ENCODE data around the gene ZBTB44. TPM values are rescaled to one million over a fixed set of nuclear protein-coding genes. Genes with fewer than 3 reads are reported as not detected.

The ZBTB44 gene
- total RNA-seq, 1 experiment from 2014 or later = 32.5 TPM

DNA sequence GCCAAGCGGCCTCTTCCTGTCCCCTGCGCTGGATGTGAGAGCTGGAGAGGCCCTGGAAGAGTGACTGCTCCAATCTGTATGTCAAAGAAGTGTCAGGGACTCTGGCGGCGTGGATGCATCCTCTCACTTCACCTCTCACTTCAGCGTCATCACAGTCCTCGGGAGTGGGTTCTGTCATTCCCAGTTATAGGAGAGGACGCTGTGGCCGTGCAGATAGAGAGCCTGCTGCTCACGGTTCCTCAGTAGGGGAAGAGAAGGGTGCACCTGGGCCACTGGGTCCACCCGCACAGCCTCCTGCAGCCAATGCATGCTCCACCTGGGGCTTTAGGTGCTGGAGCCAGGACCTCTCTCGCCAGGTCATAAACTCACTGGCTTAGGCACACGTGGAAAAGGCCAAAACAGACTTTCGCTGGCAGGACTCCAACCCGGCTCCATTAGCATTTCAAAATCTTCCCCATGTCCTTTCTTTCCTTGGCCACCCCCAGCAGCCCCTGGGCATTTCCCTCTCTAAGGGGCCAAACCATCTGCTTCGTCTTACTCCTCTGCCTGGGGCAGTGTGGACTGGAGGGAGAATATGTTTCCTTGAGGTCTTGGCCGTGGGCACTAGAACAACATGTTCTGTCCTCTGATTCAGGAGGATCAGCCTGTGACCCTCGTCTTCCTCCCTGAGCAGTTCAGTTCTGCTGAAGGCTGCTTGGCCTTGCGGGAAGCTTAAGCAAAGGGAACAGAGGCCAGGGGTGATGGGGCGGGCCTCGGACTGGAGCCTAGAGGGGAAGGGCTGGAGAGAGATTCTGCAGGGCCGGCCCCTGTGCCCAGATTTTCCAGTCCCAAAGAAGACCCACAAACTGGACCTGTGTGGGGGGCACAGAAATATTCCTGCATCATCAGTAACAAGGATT, 97.3 kb downstream of the ZBTB44 start:
- no peak for ATAC-seq
- no peak for DNase-seq (ENCODE audit: low read depth, low spot score)

More for the DNA sequence above, 97.3 kb downstream of the ZBTB44 start:
- Histone ChIP-seq H3K27ac (ENCODE audit: low read depth, low read length) (no peak overlapping the region), H3K27me3 (ENCODE audit: insufficient read depth, low read length) (no peaks in the 10 kb centered on the region), H3K36me3 (ENCODE audit: control insufficient read depth in 1 of 2, insufficient read depth in 2 of 2, low read length in 2 of 2) (no peaks in the 10 kb centered on the region), H3K79me2 (ENCODE audit: insufficient read depth, low read length) (no peaks in the 10 kb centered on the region), H3K9me2 (ENCODE audit: insufficient read depth) (no peaks in the 10 kb centered on the region), H3K9me3 (ENCODE audit: control insufficient read depth in 1 of 2, insufficient read depth in 1 of 2, low read depth in 1 of 2, low read length in 2 of 2) (no peaks in the 10 kb centered on the region), H3K9ac (ENCODE audit: low read length) (no peak overlapping the region), H3K4me3 (replicated peaks in 1 of 2; ENCODE audit: low read depth in 1 of 2, low read length in 2 of 2) (no peak overlapping the region), H3K4me1 (ENCODE audit: control insufficient read depth in 1 of 2, insufficient read depth in 2 of 2, low read length in 2 of 2) (peaks cover 0 to 6% of the 10 kb centered on the region in 2 experiments; a peak in 1 of 4 replicates), H4K20me1 (ENCODE audit: insufficient read depth) (no peaks in the 10 kb centered on the region; the same call in 1 of the 2 replicates), H2AFZ (ENCODE audit: low read depth, low read length, poor library complexity, severe bottlenecking) (no peak overlapping the region), H3K4me2 (ENCODE audit: low read length) (no peak overlapping the region)
- intact Hi-C loops (cut with micrococcal nuclease) = loop anchor here (10.0 kb wide), 1 partner anchor 677 kb away; no protein-coding TSS in a partner anchor
- no TSS peak for BruUV-seq (replicated peaks)
- ChIA-PET RAD21 (ENCODE audit: low non-redundant PET in 1 of 2, low total read pairs in 2 of 2, uncharacterized antibody in 2 of 2, unreplicated experiment in 2 of 2) (no interaction called here), CTCF (no interaction called here), POLR2A (no interaction called here)
- TF ChIP-seq EGR1 (IDR thresholded peaks at IDR 0.05; ENCODE audit: low read depth) (no peak), JUND (IDR thresholded peaks at IDR 0.05) (no peak), SRF (IDR thresholded peaks at IDR 0.05; ENCODE audit: low read depth) (no peak), TCF7L2 (IDR thresholded peaks at IDR 0.05; ENCODE audit: borderline replicate concordance, extremely low read depth, insufficient read depth, insufficient read length) (no peak), SP1 (IDR thresholded peaks at IDR 0.05; ENCODE audit: low read depth) (no peak), POLR2A (IDR thresholded peaks at IDR 0.05; ENCODE audit: borderline replicate concordance, extremely low read depth, insufficient read depth, insufficient read length) (no peak), CEBPB (IDR thresholded peaks at IDR 0.05; ENCODE audit: low read depth) (no peak), ZFX (IDR thresholded peaks at IDR 0.05) (no peak), POLR2AphosphoS5 (IDR thresholded peaks at IDR 0.05; ENCODE audit: low read depth, low read length) (no peak), ELF1 (IDR thresholded peaks at IDR 0.05; ENCODE audit: borderline replicate concordance, low read depth) (no peak)
- TF ChIP-seq, protein P1, sequence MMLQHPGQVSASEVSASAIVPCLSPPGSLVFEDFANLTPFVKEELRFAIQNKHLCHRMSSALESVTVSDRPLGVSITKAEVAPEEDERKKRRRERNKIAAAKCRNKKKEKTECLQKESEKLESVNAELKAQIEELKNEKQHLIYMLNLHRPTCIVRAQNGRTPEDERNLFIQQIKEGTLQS (IDR thresholded peaks at IDR 0.05) = no peak
- TF ChIP-seq, protein P2, sequence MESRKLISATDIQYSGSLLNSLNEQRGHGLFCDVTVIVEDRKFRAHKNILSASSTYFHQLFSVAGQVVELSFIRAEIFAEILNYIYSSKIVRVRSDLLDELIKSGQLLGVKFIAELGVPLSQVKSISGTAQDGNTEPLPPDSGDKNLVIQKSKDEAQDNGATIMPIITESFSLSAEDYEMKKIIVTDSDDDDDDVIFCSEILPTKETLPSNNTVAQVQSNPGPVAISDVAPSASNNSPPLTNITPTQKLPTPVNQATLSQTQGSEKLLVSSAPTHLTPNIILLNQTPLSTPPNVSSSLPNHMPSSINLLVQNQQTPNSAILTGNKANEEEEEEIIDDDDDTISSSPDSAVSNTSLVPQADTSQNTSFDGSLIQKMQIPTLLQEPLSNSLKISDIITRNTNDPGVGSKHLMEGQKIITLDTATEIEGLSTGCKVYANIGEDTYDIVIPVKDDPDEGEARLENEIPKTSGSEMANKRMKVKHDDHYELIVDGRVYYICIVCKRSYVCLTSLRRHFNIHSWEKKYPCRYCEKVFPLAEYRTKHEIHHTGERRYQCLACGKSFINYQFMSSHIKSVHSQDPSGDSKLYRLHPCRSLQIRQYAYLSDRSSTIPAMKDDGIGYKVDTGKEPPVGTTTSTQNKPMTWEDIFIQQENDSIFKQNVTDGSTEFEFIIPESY (IDR thresholded peaks at IDR 0.05; ENCODE audit: extremely low read depth, insufficient replicate concordance, low read length) = no peak
- TF ChIP-seq, protein P3, sequence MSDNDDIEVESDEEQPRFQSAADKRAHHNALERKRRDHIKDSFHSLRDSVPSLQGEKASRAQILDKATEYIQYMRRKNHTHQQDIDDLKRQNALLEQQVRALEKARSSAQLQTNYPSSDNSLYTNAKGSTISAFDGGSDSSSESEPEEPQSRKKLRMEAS (IDR thresholded peaks at IDR 0.05) = no peak
- TF ChIP-seq, protein P4, sequence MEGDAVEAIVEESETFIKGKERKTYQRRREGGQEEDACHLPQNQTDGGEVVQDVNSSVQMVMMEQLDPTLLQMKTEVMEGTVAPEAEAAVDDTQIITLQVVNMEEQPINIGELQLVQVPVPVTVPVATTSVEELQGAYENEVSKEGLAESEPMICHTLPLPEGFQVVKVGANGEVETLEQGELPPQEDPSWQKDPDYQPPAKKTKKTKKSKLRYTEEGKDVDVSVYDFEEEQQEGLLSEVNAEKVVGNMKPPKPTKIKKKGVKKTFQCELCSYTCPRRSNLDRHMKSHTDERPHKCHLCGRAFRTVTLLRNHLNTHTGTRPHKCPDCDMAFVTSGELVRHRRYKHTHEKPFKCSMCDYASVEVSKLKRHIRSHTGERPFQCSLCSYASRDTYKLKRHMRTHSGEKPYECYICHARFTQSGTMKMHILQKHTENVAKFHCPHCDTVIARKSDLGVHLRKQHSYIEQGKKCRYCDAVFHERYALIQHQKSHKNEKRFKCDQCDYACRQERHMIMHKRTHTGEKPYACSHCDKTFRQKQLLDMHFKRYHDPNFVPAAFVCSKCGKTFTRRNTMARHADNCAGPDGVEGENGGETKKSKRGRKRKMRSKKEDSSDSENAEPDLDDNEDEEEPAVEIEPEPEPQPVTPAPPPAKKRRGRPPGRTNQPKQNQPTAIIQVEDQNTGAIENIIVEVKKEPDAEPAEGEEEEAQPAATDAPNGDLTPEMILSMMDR (IDR thresholded peaks at IDR 0.05 in 2 of 3, conservative IDR thresholded peaks at IDR 0.05 in 1 of 3; ENCODE audit: borderline replicate concordance in 1 of 3, insufficient read depth in 1 of 3, low read depth in 2 of 3, low read length in 2 of 3) = no peak
